K562 (cell line): Measurements from ENCODE around the gene FAM200B. TPM values are rescaled to one million over a fixed set of nuclear protein-coding genes. Genes with fewer than 3 reads are reported as not detected.

ENCODE experiments used
- ARID4B ChIP-seq: sonication (generic); formaldehyde crosslinking; IDR thresholded peaks from 2 replicates; pipeline ENCODE4 v1.8.0; 2022; ENCODE audit warnings: mild to moderate bottlenecking, missing genetic modification reagents
- E2F3 ChIP-seq: fragments of 250-450 bp; sonication (Bioruptor Pico); IDR thresholded peaks from 2 replicates; pipeline ENCODE4 v1.4.0; 2020; ENCODE audit warnings: mild to moderate bottlenecking
- FOXA1 ChIP-seq: fragments of 450-650 bp; IDR thresholded peaks from 2 replicates; pipeline ENCODE4 v1.6.1; 2016; ENCODE audit warnings: mild to moderate bottlenecking, borderline replicate concordance
- KHSRP ChIP-seq: fragments of 450-650 bp; IDR thresholded peaks from 2 replicates; pipeline ENCODE4 v1.6.1; 2017
- MTA3 ChIP-seq: fragments of 450-650 bp; formaldehyde crosslinking; IDR thresholded peaks from 2 replicates; pipeline ENCODE4 v1.6.1; 2017; ENCODE audit warnings: mild to moderate bottlenecking, borderline replicate concordance
- MXD1 ChIP-seq: fragments of 250-450 bp; sonication (Bioruptor Pico); IDR thresholded peaks from 2 replicates; pipeline ENCODE4 v1.8.0; 2021; ENCODE audit warnings: borderline replicate concordance, mild to moderate bottlenecking, moderate library complexity; ENCODE audit not compliant: poor library complexity, severe bottlenecking
- NBN ChIP-seq: fragments of 450-650 bp; IDR thresholded peaks from 2 replicates; pipeline ENCODE4 v1.6.1; 2016; ENCODE audit warnings: low read depth, mild to moderate bottlenecking
- NFYB ChIP-seq: IDR thresholded peaks from 2 replicates; pipeline ENCODE4 v1.6.1; 2011; ENCODE audit warnings: mild to moderate bottlenecking, moderate library complexity; ENCODE audit not compliant: insufficient read length; ENCODE audit errors: extremely low read depth
- PATZ1 ChIP-seq: fragments of 250-450 bp; sonication (Bioruptor Pico); IDR thresholded peaks from 2 replicates; pipeline ENCODE4 v1.5.0; 2020; ENCODE audit warnings: mild to moderate bottlenecking, borderline replicate concordance
- RB1 ChIP-seq: fragments of 450-650 bp; IDR thresholded peaks from 2 replicates; pipeline ENCODE4 v1.6.1; 2017; ENCODE audit warnings: low read depth, mild to moderate bottlenecking
- RBBP5 ChIP-seq: fragments of 200-600 bp; sonication (generic); IDR thresholded peaks from 2 replicates; pipeline ENCODE4 v1.6.1; 2012; ENCODE audit warnings: borderline replicate concordance, mild to moderate bottlenecking, low read length, control low read depth, inconsistent platforms; ENCODE audit not compliant: insufficient read depth, poor library complexity, severe bottlenecking
- RNF219 ChIP-seq: fragments of 250-450 bp; sonication (Bioruptor Pico); IDR thresholded peaks from 2 replicates; pipeline ENCODE4 v1.5.0; 2022; ENCODE audit warnings: mild to moderate bottlenecking
- ZBTB1 ChIP-seq: sonication (generic); formaldehyde crosslinking; IDR thresholded peaks from 2 replicates; pipeline ENCODE4 v1.8.1; 2023; ENCODE audit warnings: missing genetic modification reagents, low read depth, mild to moderate bottlenecking, borderline replicate concordance
- ZNF445 ChIP-seq: fragments of 250-450 bp; sonication (Bioruptor Pico); IDR thresholded peaks from 2 replicates; pipeline ENCODE4 v1.4.0; 2020; ENCODE audit warnings: low read depth, mild to moderate bottlenecking, moderate library complexity
- polyA plus RNA-seq, 8 experiments: library from polyadenylated mRNA; depleted of rRNA in 4 of 8; stranded (reverse) in 5 of 8; unstranded in 3 of 8; fragments of >200 nt; fragmentation: Nextera tagmentation in 2 of 8; fragmentation: Illumina TruSeq in 1 of 8; extraction: Ambion mirVana in 2 of 8; extraction: Trizol in 1 of 8; gene quantifications; 2 replicates each; pipeline versions ENCODE4 v1.2.1 to v1.2.3, GENCODE V29; 2011 to 2014; ENCODE audit warnings: inconsistent platforms in 1 of 8, missing spikeins in 1 of 8
- total RNA-seq, 7 experiments: library from RNA; depleted of rRNA in 6 of 7; stranded (reverse); fragments of >200 nt in 6 of 7; fragmentation: Illumina TruSeq in 2 of 7; extraction: Trizol in 2 of 7; gene quantifications; 2 replicates each; pipeline versions ENCODE4 v1.2.1 to v1.2.3, GENCODE V29; 2011 to 2021; ENCODE audit warnings: low replicate concordance in 1 of 7

Gene FAM200B
- total and polyA plus RNA-seq, 9 of the 15 experiments (the other 6 are each of a cell fraction or from before 2014, with no cell fraction given), result 17.4 to 48.0 (median 25.5) TPM

- TF ChIP-seq PATZ1 (no peak), ZNF445 (CRISPR knock-in tag) (0 out of 2 replicates have a peak, but pooled peaks have one; percentile 18), RB1 (no peak; the same call in 1 of the 2 replicates), MTA3 (peak; percentile 25; the same call in 1 of the 2 replicates), FOXA1 (no peak), RBBP5 (peak; percentile 93), RNF219 (CRISPR knock-in tag) (no peak), E2F3 (CRISPR knock-in tag) (peak; percentile 88), ARID4B (CRISPR knock-in tag) (peak; percentile 80), NFYB (no peak), MXD1 (CRISPR knock-in tag) (peak; percentile 3), NBN (no peak), KHSRP (no peak), ZBTB1 (CRISPR knock-in tag) (0 out of 2 replicates have a peak, but pooled peaks have one; percentile 68)
These were observed 26.2 kb upstream of the FAM200B start, which contains the start of gene FBXL5 (continued) for GRCh38 chr4:15655223-15656037.
